Activated naive CD8-positive, alpha-beta T cell treated with anti-CD3 and anti-CD28 coated beads, Interleukin-2, amount 10 ng/mL, durations not matched to agents 7 days and 5 days (primary cell): ENCODE data around the gene VPS33A. TPM values are rescaled to one million over a fixed set of nuclear protein-coding genes. Genes with fewer than 3 reads are reported as not detected.

Source experiments
- ATAC-seq: fragments of 150-1000 bp; cut with Tn5 transposase; one replicate; pipeline ENCODE4 v1.10.0; 2021; ENCODE audit warnings: low read depth, moderate library complexity
- POLR2A ChIA-PET: fragments of 350-600 bp; sonication (Branson Sonifier 250); formaldehyde crosslinking; loops from one replicate; lab custom pipeline; 2021; ENCODE audit warnings: antibody characterized with exemption; lab: Charles Lee
- DNase-seq: peaks from one replicate; pipeline ENCODE4 v3.0.0; 2021
- H3K27ac Mint-ChIP-seq: one replicate; pipeline ENCODE4 v1.8.0; 2022; ENCODE audit warnings: mild to moderate bottlenecking, mixed read lengths
- H3K27me3 Mint-ChIP-seq: one replicate; pipeline ENCODE4 v1.8.0; 2022; ENCODE audit warnings: mild to moderate bottlenecking, moderate library complexity, mixed read lengths
- H3K36me3 Mint-ChIP-seq: one replicate; pipeline ENCODE4 v1.8.0; 2021; ENCODE audit warnings: mild to moderate bottlenecking, mixed read lengths
- H3K4me1 Mint-ChIP-seq: one replicate; pipeline ENCODE4 v1.8.0; 2021; ENCODE audit warnings: mixed read lengths
- H3K4me3 Mint-ChIP-seq: one replicate; pipeline ENCODE4 v1.8.0; 2022; ENCODE audit warnings: mild to moderate bottlenecking, moderate library complexity, mixed read lengths
- H3K9me3 Mint-ChIP-seq: one replicate; pipeline ENCODE4 v1.8.0; 2021; ENCODE audit warnings: mixed read lengths
- total RNA-seq, 2 experiments: library from RNA; stranded (reverse); gene quantifications; one replicate each; pipeline ENCODE4 v1.2.3, GENCODE V29; 2021

VPS33A gene
- total RNA-seq, 2 experiments from 2014 or later, result 27.8 to 29.7 TPM

GRCh38 chr12:122243965-122244364 is 22.3 kb downstream of the VPS33A start:
- ATAC-seq, result no peak
- Mint-ChIP-seq H3K27me3 (no peaks in the 10 kb centered on the region), H3K4me1 (peaks cover 14% of the 10 kb centered on the region), H3K27ac (peak overlapping the region; percentile 81), H3K9me3 (no peaks in the 10 kb centered on the region), H3K36me3 (peaks cover 16% of the 10 kb centered on the region), H3K4me3 (peak overlapping the region; percentile 61)
- POLR2A ChIA-PET, result interaction anchor here (1.7 kb wide), 1 partner anchor 17 kb away, joined by 10 read pairs; the partner anchor contains the start of gene DIABLO
- DNase-seq, result no peak

GRCh38 chr12:122238861-122239260 is 27.4 kb downstream of the VPS33A start:
- Mint-ChIP-seq H3K4me1 (peaks cover under 1% of the 10 kb centered on the region), H3K4me3 (no peak overlapping the region), H3K27ac (no peak overlapping the region), H3K36me3 (peaks cover 12% of the 10 kb centered on the region), H3K9me3 (no peaks in the 10 kb centered on the region), H3K27me3 (no peaks in the 10 kb centered on the region)
- DNase-seq (no peak), ATAC-seq (no peak)
- POLR2A ChIA-PET, result no interaction called here

GRCh38 chr12:122235741-122236140 is 30.6 kb downstream of the VPS33A start:
- H3K27me3 Mint-ChIP-seq, result no peaks in the 10 kb centered on the region
- DNase-seq, result no peak
- H3K4me3 Mint-ChIP-seq, result no peak overlapping the region
- POLR2A ChIA-PET, result no interaction called here
- no peak for ATAC-seq
- peaks cover 12% of the 10 kb centered on the region for H3K36me3 Mint-ChIP-seq
- H3K9me3 Mint-ChIP-seq, result no peaks in the 10 kb centered on the region
- peaks cover 2% of the 10 kb centered on the region for H3K4me1 Mint-ChIP-seq
- H3K27ac Mint-ChIP-seq, result no peak overlapping the region

- Mint-ChIP-seq H3K4me3 (no peak overlapping the region), H3K27ac (no peak overlapping the region), H3K4me1 (peaks cover 8% of the 10 kb centered on the region), H3K36me3 (peaks cover 5% of the 10 kb centered on the region), H3K27me3 (no peaks in the 10 kb centered on the region), H3K9me3 (no peaks in the 10 kb centered on the region)
- ATAC-seq (no peak), DNase-seq (no peak)
- POLR2A ChIA-PET, result no interaction called here
Observed at GRCh38 chr12:122232691-122233090, 33.6 kb downstream of the VPS33A start.

- H3K4me3 Mint-ChIP-seq, result no peak overlapping the region
- no peak for DNase-seq
- ATAC-seq, result no peak
- peaks cover 18% of the 10 kb centered on the region for H3K4me1 Mint-ChIP-seq
- no peaks in the 10 kb centered on the region for H3K27me3 Mint-ChIP-seq
- peaks cover 5% of the 10 kb centered on the region for H3K36me3 Mint-ChIP-seq
- H3K27ac Mint-ChIP-seq, result no peak overlapping the region
- POLR2A ChIA-PET, result no interaction called here
- no peaks in the 10 kb centered on the region for H3K9me3 Mint-ChIP-seq
Observed at GRCh38 chr12:122230798-122231197, 35.5 kb downstream of the VPS33A start.

GRCh38 chr12:122228092-122228491 is 38.2 kb downstream of the VPS33A start:
- ATAC-seq, result no peak
- H3K27me3 Mint-ChIP-seq, result no peaks in the 10 kb centered on the region
- H3K36me3 Mint-ChIP-seq, result peaks cover 8% of the 10 kb centered on the region
- H3K9me3 Mint-ChIP-seq, result no peaks in the 10 kb centered on the region
- POLR2A ChIA-PET, result interaction anchor here (2.5 kb wide), 1 partner anchor 17 kb away, joined by 10 read pairs; no protein-coding TSS in a partner anchor
- peaks cover 30% of the 10 kb centered on the region for H3K4me1 Mint-ChIP-seq
- DNase-seq, result no peak
- H3K27ac Mint-ChIP-seq, result peak overlapping the region; percentile 28
- peak overlapping the region; percentile 82 for H3K4me3 Mint-ChIP-seq

GRCh38 chr12:122227341-122227740 is 39.0 kb downstream of the VPS33A start:
- ATAC-seq, result no peak
- H3K9me3 Mint-ChIP-seq, result no peaks in the 10 kb centered on the region
- no peaks in the 10 kb centered on the region for H3K27me3 Mint-ChIP-seq

GRCh38 chr12:122226366-122227125 is 39.7 kb downstream of the VPS33A start:
- peaks cover 5% of the 10 kb centered on the region for H3K36me3 Mint-ChIP-seq
- POLR2A ChIA-PET, result interaction anchor here (0.6 to 2.8 kb wide), 8 partner anchors 8 to 274 kb away, joined by 3 to 11 read pairs (median 4); partner anchors contain the start of genes B3GNT4, MLXIP and ZCCHC8
- H3K4me1 Mint-ChIP-seq, result peaks cover 31% of the 10 kb centered on the region
- H3K27ac Mint-ChIP-seq, result peak overlapping the region; percentile 73
- H3K9me3 Mint-ChIP-seq, result no peaks in the 10 kb centered on the region
- H3K27me3 Mint-ChIP-seq, result no peaks in the 10 kb centered on the region
- DNase-seq, result no peak
- H3K4me3 Mint-ChIP-seq, result peak overlapping the region; percentile 82
- peak; percentile 61 for ATAC-seq

More at GRCh38 chr12:122227341-122227740, 39.0 kb downstream of the VPS33A start:
- H3K27ac Mint-ChIP-seq, result peak overlapping the region; percentile 73
- DNase-seq, result peak; percentile 62
- POLR2A ChIA-PET, result interaction anchor here (0.6 to 2.8 kb wide), 3 partner anchors 17 to 274 kb away, joined by 3 to 11 read pairs (median 10); partner anchors contain the start of gene ZCCHC8
- H3K4me1 Mint-ChIP-seq, result peaks cover 32% of the 10 kb centered on the region
- peaks cover 5% of the 10 kb centered on the region for H3K36me3 Mint-ChIP-seq
- H3K4me3 Mint-ChIP-seq, result peak overlapping the region; percentile 82

- H3K4me1 Mint-ChIP-seq, result peaks cover 35% of the 10 kb centered on the region
- peak within 1 kb of the TSS; percentile 93 for H3K27ac Mint-ChIP-seq
- ATAC-seq (peak; percentile 94), DNase-seq (peak; percentile 100)
- peak within 1 kb of the TSS; percentile 89 for H3K4me3 Mint-ChIP-seq
- no peaks in the 10 kb centered on the region for H3K27me3 Mint-ChIP-seq
- peaks cover 7% of the 10 kb centered on the region for H3K36me3 Mint-ChIP-seq
- POLR2A ChIA-PET, result interaction anchor here (0.6 to 2.8 kb wide), 11 partner anchors 8 to 1938 kb away, joined by 3 to 11 read pairs (median 4); partner anchors contain the start of genes B3GNT4, KNTC1, MLXIP and RSRC2
- H3K9me3 Mint-ChIP-seq, result no peaks in the 10 kb centered on the region
Observed at GRCh38 chr12:122225683-122226365, 40.5 kb downstream of the VPS33A start, which contains the start of gene DIABLO. DIABLO (minus strand) TSS chr12:122226052; CDS start chr12:122226014, 38 bp downstream.

GRCh38 chr12:122216445-122216844 is 49.8 kb downstream of the VPS33A start:
- H3K4me1 Mint-ChIP-seq, result peaks cover 8% of the 10 kb centered on the region
- no peaks in the 10 kb centered on the region for H3K27me3 Mint-ChIP-seq
- POLR2A ChIA-PET, result no interaction called here
- H3K9me3 Mint-ChIP-seq, result no peaks in the 10 kb centered on the region
- ATAC-seq (no peak), DNase-seq (no peak)
- H3K4me3 Mint-ChIP-seq, result no peak overlapping the region
- no peak overlapping the region for H3K27ac Mint-ChIP-seq
- H3K36me3 Mint-ChIP-seq, result peaks cover 36% of the 10 kb centered on the region

GRCh38 chr12:122215771-122216170 is 50.5 kb downstream of the VPS33A start:
- POLR2A ChIA-PET, result interaction anchor here (0.6 kb wide), 1 partner anchor 268 kb away, joined by 3 read pairs; no protein-coding TSS in a partner anchor
- H3K36me3 Mint-ChIP-seq, result peaks cover 33% of the 10 kb centered on the region

GRCh38 chr12:122208073-122208820 is 58.0 kb downstream of the VPS33A start:
- Mint-ChIP-seq H3K27ac (no peak overlapping the region), H3K4me1 (peaks cover 3% of the 10 kb centered on the region), H3K36me3 (peaks cover 17% of the 10 kb centered on the region), H3K27me3 (peaks cover 10% of the 10 kb centered on the region), H3K9me3 (no peaks in the 10 kb centered on the region), H3K4me3 (no peak overlapping the region)
- DNase-seq (no peak), ATAC-seq (no peak)
- POLR2A ChIA-PET, result no interaction called here

More at GRCh38 chr12:122215771-122216170, 50.5 kb downstream of the VPS33A start:
- Mint-ChIP-seq H3K27ac (no peak overlapping the region), H3K9me3 (no peaks in the 10 kb centered on the region), H3K27me3 (no peaks in the 10 kb centered on the region), H3K4me1 (peaks cover 4% of the 10 kb centered on the region), H3K4me3 (no peak overlapping the region)
- ATAC-seq (no peak), DNase-seq (no peak)
